ENCODE results near the gene CLEC10A.

GRCh38 chr17:7043497-7044198 is 36.4 kb downstream of the CLEC10A start, which contains the start of gene SLC16A11:
- TF ChIP-seq POLR2AphosphoS5 (IDR thresholded peaks at IDR 0.05; ENCODE audit: low read depth, low read length) (no peak), POLR2A (IDR thresholded peaks at IDR 0.05; ENCODE audit: low read depth, low read length) (no peak), PAX5 (IDR thresholded peaks at IDR 0.05; ENCODE audit: insufficient read depth, low read length, severe bottlenecking) (no peak), TAF1 (IDR thresholded peaks at IDR 0.05; ENCODE audit: low read depth, low read length) (no peak), SPI1 (IDR thresholded peaks at IDR 0.05; ENCODE audit: low read depth, low read length) (no peak), POU2F2 (IDR thresholded peaks at IDR 0.05; ENCODE audit: low read depth, low read length) (no peak)

Measured in GM12891 (cell line).